ENCODE results near the gene RNF43. TPM values are rescaled to one million over a fixed set of nuclear protein-coding genes. Genes with fewer than 3 reads are reported as not detected.
A peak's percentile ranks its signal among the peaks of the same experiment; 100 is the strongest.
"Not testable (repeated sequence)": the region's sequence is repeated elsewhere in the genome, so short reads cannot be mapped to it uniquely, and the experiment has no call there.

Gene RNF43
- total RNA-seq, 1 donor from 2014 or later = 20.5 TPM

- H3K27ac Mint-ChIP-seq = no peak overlapping the region
- H3K4me1 Mint-ChIP-seq (ENCODE audit: low read depth) = peaks cover 50% of the 10 kb centered on the region
- no peaks in the 10 kb centered on the region for H3K9me3 Mint-ChIP-seq
- no peak for DNase-seq (ENCODE audit: low spot score)
- H3K36me3 Mint-ChIP-seq (ENCODE audit: low read depth) = peaks cover 44% of the 10 kb centered on the region
- no peak overlapping the region for H3K4me3 Mint-ChIP-seq (ENCODE audit: low read depth)
- intact Hi-C loops (cut with micrococcal nuclease) = no loop called here
- no peaks in the 10 kb centered on the region for H3K27me3 Mint-ChIP-seq (ENCODE audit: low read depth)
These were observed 16.0 kb downstream of the RNF43 start for GRCh38 chr17:58401287-58401686.

GRCh38 chr17:58400826-58401225 lies 16.5 kb downstream of the RNF43 start:
- H3K36me3 Mint-ChIP-seq (ENCODE audit: low read depth) = peaks cover 48% of the 10 kb centered on the region
- no peak for DNase-seq (ENCODE audit: low spot score)
- H3K4me1 Mint-ChIP-seq (ENCODE audit: low read depth) = peaks cover 50% of the 10 kb centered on the region
- no peaks in the 10 kb centered on the region for H3K27me3 Mint-ChIP-seq (ENCODE audit: low read depth)
- intact Hi-C loops (cut with micrococcal nuclease) = no loop called here
- no peaks in the 10 kb centered on the region for H3K9me3 Mint-ChIP-seq
- H3K4me3 Mint-ChIP-seq (ENCODE audit: low read depth) = no peak overlapping the region
- no peak overlapping the region for H3K27ac Mint-ChIP-seq

GRCh38 chr17:58399974-58400373 lies 17.4 kb downstream of the RNF43 start:
- no peak for DNase-seq (ENCODE audit: low spot score)
- Mint-ChIP-seq H3K4me3 (ENCODE audit: low read depth) (no peak overlapping the region), H3K27ac (no peak overlapping the region), H3K27me3 (ENCODE audit: low read depth) (no peaks in the 10 kb centered on the region), H3K36me3 (ENCODE audit: low read depth) (peaks cover 48% of the 10 kb centered on the region), H3K9me3 (no peaks in the 10 kb centered on the region), H3K4me1 (ENCODE audit: low read depth) (peaks cover 53% of the 10 kb centered on the region)
- intact Hi-C loops (cut with micrococcal nuclease) = no loop called here

- H3K36me3 Mint-ChIP-seq (ENCODE audit: low read depth) = peaks cover 48% of the 10 kb centered on the region
- no peak for DNase-seq (ENCODE audit: low spot score)
- H3K4me3 Mint-ChIP-seq (ENCODE audit: low read depth) = no peak overlapping the region
- no peak overlapping the region for H3K27ac Mint-ChIP-seq
- no peaks in the 10 kb centered on the region for H3K27me3 Mint-ChIP-seq (ENCODE audit: low read depth)
- intact Hi-C loops (cut with micrococcal nuclease) = no loop called here
- no peaks in the 10 kb centered on the region for H3K9me3 Mint-ChIP-seq
- peaks cover 57% of the 10 kb centered on the region for H3K4me1 Mint-ChIP-seq (ENCODE audit: low read depth)
These were observed 18.6 kb downstream of the RNF43 start for GRCh38 chr17:58398574-58399266.

GRCh38 chr17:58397421-58397820 lies 19.9 kb downstream of the RNF43 start:
- H3K27me3 Mint-ChIP-seq (ENCODE audit: low read depth); DNase-seq (ENCODE audit: low spot score); H3K9me3 Mint-ChIP-seq; H3K4me3 Mint-ChIP-seq (ENCODE audit: low read depth); intact Hi-C loops (cut with micrococcal nuclease); H3K27ac Mint-ChIP-seq: not testable (repeated sequence)
- H3K36me3 Mint-ChIP-seq (ENCODE audit: low read depth) = peaks cover 43% of the 10 kb centered on the region
- H3K4me1 Mint-ChIP-seq (ENCODE audit: low read depth) = peaks cover 50% of the 10 kb centered on the region

- intact Hi-C loops (cut with micrococcal nuclease) = no loop called here
- Mint-ChIP-seq H3K27me3 (ENCODE audit: low read depth) (no peaks in the 10 kb centered on the region), H3K4me3 (ENCODE audit: low read depth) (no peak overlapping the region), H3K4me1 (ENCODE audit: low read depth) (peaks cover 48% of the 10 kb centered on the region), H3K9me3 (no peaks in the 10 kb centered on the region), H3K27ac (no peak overlapping the region), H3K36me3 (ENCODE audit: low read depth) (peaks cover 45% of the 10 kb centered on the region)
- no peak for DNase-seq (ENCODE audit: low spot score)
These were observed 21.2 kb downstream of the RNF43 start for GRCh38 chr17:58396173-58396572.

- peaks cover 48% of the 10 kb centered on the region for H3K36me3 Mint-ChIP-seq (ENCODE audit: low read depth)
- no peak overlapping the region for H3K27ac Mint-ChIP-seq
- no peaks in the 10 kb centered on the region for H3K27me3 Mint-ChIP-seq (ENCODE audit: low read depth)
- H3K4me1 Mint-ChIP-seq (ENCODE audit: low read depth) = peaks cover 47% of the 10 kb centered on the region
- no peaks in the 10 kb centered on the region for H3K9me3 Mint-ChIP-seq
- DNase-seq (ENCODE audit: low spot score) = no peak
- H3K4me3 Mint-ChIP-seq (ENCODE audit: low read depth) = no peak overlapping the region
- intact Hi-C loops (cut with micrococcal nuclease) = no loop called here
These were observed 22.7 kb downstream of the RNF43 start for GRCh38 chr17:58394534-58395223.

- Mint-ChIP-seq H3K4me3 (ENCODE audit: low read depth) (no peak overlapping the region), H3K36me3 (ENCODE audit: low read depth) (peaks cover 54% of the 10 kb centered on the region), H3K27me3 (ENCODE audit: low read depth) (no peaks in the 10 kb centered on the region), H3K9me3 (no peaks in the 10 kb centered on the region), H3K4me1 (ENCODE audit: low read depth) (peaks cover 63% of the 10 kb centered on the region), H3K27ac (peak overlapping the region; percentile 14)
- intact Hi-C loops (cut with micrococcal nuclease) = no loop called here
- DNase-seq (ENCODE audit: low spot score) = no peak
These were observed 25.9 kb downstream of the RNF43 start for GRCh38 chr17:58391302-58391984.

GRCh38 chr17:58390884-58391283 lies 26.4 kb downstream of the RNF43 start:
- no peaks in the 10 kb centered on the region for H3K27me3 Mint-ChIP-seq (ENCODE audit: low read depth)
- H3K36me3 Mint-ChIP-seq (ENCODE audit: low read depth) = peaks cover 53% of the 10 kb centered on the region
- H3K27ac Mint-ChIP-seq = no peak overlapping the region
- intact Hi-C loops (cut with micrococcal nuclease) = no loop called here
- no peaks in the 10 kb centered on the region for H3K9me3 Mint-ChIP-seq
- no peak overlapping the region for H3K4me3 Mint-ChIP-seq (ENCODE audit: low read depth)
- DNase-seq (ENCODE audit: low spot score) = no peak
- H3K4me1 Mint-ChIP-seq (ENCODE audit: low read depth) = peaks cover 64% of the 10 kb centered on the region

- H3K4me3 Mint-ChIP-seq (ENCODE audit: low read depth) = no peak overlapping the region
- DNase-seq (ENCODE audit: low spot score) = no peak
- H3K9me3 Mint-ChIP-seq = no peaks in the 10 kb centered on the region
- H3K27ac Mint-ChIP-seq = no peak overlapping the region
- intact Hi-C loops (cut with micrococcal nuclease) = no loop called here
- no peaks in the 10 kb centered on the region for H3K27me3 Mint-ChIP-seq (ENCODE audit: low read depth)
- H3K4me1 Mint-ChIP-seq (ENCODE audit: low read depth) = peaks cover 66% of the 10 kb centered on the region
- peaks cover 46% of the 10 kb centered on the region for H3K36me3 Mint-ChIP-seq (ENCODE audit: low read depth)
These were observed 28.8 kb downstream of the RNF43 start for GRCh38 chr17:58388302-58389190.

- Mint-ChIP-seq H3K9me3 (no peaks in the 10 kb centered on the region), H3K4me1 (ENCODE audit: low read depth) (peaks cover 69% of the 10 kb centered on the region), H3K27ac (peak overlapping the region; percentile 61), H3K36me3 (ENCODE audit: low read depth) (peaks cover 45% of the 10 kb centered on the region), H3K27me3 (ENCODE audit: low read depth) (no peaks in the 10 kb centered on the region), H3K4me3 (ENCODE audit: low read depth) (no peak overlapping the region)
- DNase-seq (ENCODE audit: low spot score) = no peak
- intact Hi-C loops (cut with micrococcal nuclease) = loop anchor here (1.0 kb wide), 1 partner anchor 14 kb away; no protein-coding TSS in a partner anchor
These were observed 29.5 kb downstream of the RNF43 start for GRCh38 chr17:58387834-58388233.

- no peak for DNase-seq (ENCODE audit: low spot score)
- intact Hi-C loops (cut with micrococcal nuclease) = loop anchor here (1.0 kb wide), 1 partner anchor 16 kb away; no protein-coding TSS in a partner anchor
- Mint-ChIP-seq H3K4me1 (ENCODE audit: low read depth) (peaks cover 69% of the 10 kb centered on the region), H3K9me3 (no peaks in the 10 kb centered on the region), H3K27me3 (ENCODE audit: low read depth) (no peaks in the 10 kb centered on the region), H3K4me3 (ENCODE audit: low read depth) (no peak overlapping the region), H3K27ac (no peak overlapping the region), H3K36me3 (ENCODE audit: low read depth) (peaks cover 40% of the 10 kb centered on the region)
These were observed 30.6 kb downstream of the RNF43 start for GRCh38 chr17:58386708-58387107.
